Tibial nerve (tissue), 4 donors: ENCODE measurements around the gene DYNC1I1. TPM values are rescaled to one million over a fixed set of nuclear protein-coding genes. Genes with fewer than 3 reads are reported as not detected.
A peak's percentile ranks its signal among the peaks of the same experiment; 100 is the strongest.

ENCODE experiments used
- DNase-seq, 2 donors: peaks; one replicate each; pipeline ENCODE4 v3.0.0-alpha.2; 2019; ENCODE audit warnings: low spot score in 2 of 2
- H3K27ac ChIP-seq, 4 donors: fragments of 200-600 bp; sonication (generic) in 3 of 4; one replicate each; pipeline ENCODE4 v1.5.1; 2017 to 2019; ENCODE audit warnings: mild to moderate bottlenecking in 1 of 4
- H3K27me3 ChIP-seq, 2 donors: fragments of 200-600 bp; sonication (generic) in 1 of 2; one replicate each; pipeline versions ENCODE4 v1.5.1 to v1.6.0; 2017 to 2019
- H3K36me3 ChIP-seq, 3 donors: fragments of 200-600 bp; sonication (generic); one replicate each; pipeline ENCODE4 v1.5.1; 2018 to 2019
- H3K4me1 ChIP-seq, 4 donors: fragments of 200-600 bp; sonication (generic) in 3 of 4; one replicate each; pipeline ENCODE4 v1.5.1; 2017 to 2019
- H3K4me3 ChIP-seq, 4 donors: fragments of 200-600 bp; sonication (generic) in 3 of 4; one replicate each; pipeline ENCODE4 v1.5.1; 2017 to 2019; ENCODE audit warnings: mild to moderate bottlenecking in 1 of 4, moderate library complexity in 1 of 4
- H3K9me3 ChIP-seq, 4 donors: fragments of 200-600 bp; sonication (generic) in 3 of 4; one replicate each; pipeline ENCODE4 v1.5.1; 2017 to 2019
- CTCF ChIP-seq, 5 experiments: fragments of 200-600 bp in 3 of 5; fragments of 450-650 bp in 2 of 5; sonication (generic) in 3 of 5; IDR thresholded peaks; one replicate each; pipeline ENCODE4 v1.5.1; 2016 to 2019; ENCODE audit warnings: antibody characterized with exemption in 5 of 5, mild to moderate bottlenecking in 3 of 5, moderate library complexity in 2 of 5
- EP300 ChIP-seq, 2 donors: sonication (generic); formaldehyde crosslinking; IDR thresholded peaks; one replicate each; pipeline ENCODE4 v1.6.1; 2017; ENCODE audit warnings: antibody characterized with exemption in 2 of 2, mild to moderate bottlenecking in 1 of 2
- POLR2A ChIP-seq, 2 donors: fragments of 450-650 bp; IDR thresholded peaks; one replicate each; pipeline ENCODE4 v1.6.1; 2017; ENCODE audit warnings: antibody characterized with exemption in 2 of 2, mild to moderate bottlenecking in 2 of 2, moderate library complexity in 2 of 2
- WGBS, 2 donors: methylation state at CpG; one replicate each; pipeline ENCODE4 v1.1.5; 2018; 5-methylcytosine and 5-hydroxymethylcytosine counted together
- total RNA-seq, 4 donors: library from RNA; depleted of rRNA; stranded (reverse); fragments of >200 nt; gene quantifications; one replicate each; pipeline ENCODE4 v1.1.0, GENCODE V29; 2016

Gene DYNC1I1
- total RNA-seq, 4 donors from 2014 or later = 5.5 to 12.0 (median 9.8) TPM

GRCh38 chr7:96069401-96069800 lies 297.0 kb downstream of the DYNC1I1 start:
- H3K36me3 ChIP-seq = no peaks in the 10 kb centered on the region
- 88 to 92% methylated on average over 3 of the region's 3 CpGs for WGBS, 2 donors
- no peaks in the 10 kb centered on the region for H3K4me1 ChIP-seq
- TF ChIP-seq CTCF (IDR thresholded peaks at IDR 0.05) = no peak
- no peaks in the 10 kb centered on the region for H3K27me3 ChIP-seq
- no peaks in the 10 kb centered on the region for H3K9me3 ChIP-seq
- no peak overlapping the region for H3K27ac ChIP-seq
- no peak for DNase-seq
- no peak overlapping the region for H3K4me3 ChIP-seq

- TF ChIP-seq POLR2A (IDR thresholded peaks at IDR 0.05) = no peak
- TF ChIP-seq EP300 (IDR thresholded peaks at IDR 0.05) = no peak
- TF ChIP-seq CTCF (IDR thresholded peaks at IDR 0.05) = no peak
- no peak for DNase-seq
- WGBS, 2 donors = 50 to 57% methylated on average over 1 of the region's 1 CpG
- Histone ChIP-seq H3K27ac (no peak overlapping the region), H3K4me1 (peaks cover 0 to 10% (median 0%) of the 10 kb centered on the region in 4 donors), H3K9me3 (no peaks in the 10 kb centered on the region), H3K36me3 (no peaks in the 10 kb centered on the region), H3K4me3 (no peak overlapping the region), H3K27me3 (no peaks in the 10 kb centered on the region)
Measured at GRCh38 chr7:96074871-96075270, 302.5 kb downstream of the DYNC1I1 start.

- WGBS, 2 donors = 2 to 3% methylated on average over 44 to 47 of the region's 47 CpGs
- no peak overlapping the region for H3K27ac ChIP-seq
- peaks cover 0 to 10% (median 0%) of the 10 kb centered on the region in 4 donors for H3K4me1 ChIP-seq
- no peaks in the 10 kb centered on the region for H3K9me3 ChIP-seq
- peak overlapping the region; percentile 30 to 57 (median 42) for H3K4me3 ChIP-seq
- DNase-seq = peak in 1 of 2 donors; percentile 40
- no peaks in the 10 kb centered on the region for H3K27me3 ChIP-seq
- TF ChIP-seq EP300 (IDR thresholded peaks at IDR 0.05) = no peak
- no peak for TF ChIP-seq POLR2A (IDR thresholded peaks at IDR 0.05)
- TF ChIP-seq CTCF (IDR thresholded peaks at IDR 0.05) = peak; percentile 56 to 90 (median 78)
- no peaks in the 10 kb centered on the region for H3K36me3 ChIP-seq
Measured at GRCh38 chr7:96075510-96076349, 303.4 kb downstream of the DYNC1I1 start.

GRCh38 chr7:96076350-96076707 lies 304.0 kb downstream of the DYNC1I1 start:
- Histone ChIP-seq H3K27ac (no peak overlapping the region), H3K36me3 (no peaks in the 10 kb centered on the region), H3K4me1 (peaks cover 0 to 10% (median 0%) of the 10 kb centered on the region in 4 donors), H3K9me3 (no peaks in the 10 kb centered on the region), H3K27me3 (no peaks in the 10 kb centered on the region), H3K4me3 (peak overlapping the region; percentile 30 to 57 (median 42))
- 15 to 17% methylated on average over 10 of the region's 10 CpGs for WGBS, 2 donors
- DNase-seq = no peak
- TF ChIP-seq POLR2A (IDR thresholded peaks at IDR 0.05) (no peak), CTCF (IDR thresholded peaks at IDR 0.05) (no peak), EP300 (IDR thresholded peaks at IDR 0.05) (no peak)

GRCh38 chr7:96080027-96080426 lies 307.7 kb downstream of the DYNC1I1 start:
- no peak overlapping the region for H3K4me3 ChIP-seq
- peaks cover 0 to 13% (median 0%) of the 10 kb centered on the region in 4 donors for H3K4me1 ChIP-seq
- WGBS, 2 donors = 65 to 83% methylated on average over 6 of the region's 6 CpGs
- no peak for DNase-seq
- H3K36me3 ChIP-seq = no peaks in the 10 kb centered on the region
- H3K27me3 ChIP-seq = no peaks in the 10 kb centered on the region
- TF ChIP-seq POLR2A (IDR thresholded peaks at IDR 0.05) (no peak), CTCF (IDR thresholded peaks at IDR 0.05) (no peak), EP300 (IDR thresholded peaks at IDR 0.05) (no peak)
- H3K9me3 ChIP-seq = no peaks in the 10 kb centered on the region
- H3K27ac ChIP-seq = no peak overlapping the region
